HG03575 (cell line): ENCODE results near the gene NADSYN1.
"Not testable (repeated sequence)": the region's sequence is repeated elsewhere in the genome, so short reads cannot be mapped to it uniquely, and the experiment has no call there.

ENCODE experiments used
- ATAC-seq: cut with Tn5 transposase; IDR thresholded peaks from one replicate; pipeline ENCODE4 v1.9.1; 2021; ENCODE audit not compliant: unreplicated experiment, insufficient number of reproducible peaks, low FRiP score; ENCODE audit errors: extremely low read depth

Gene NADSYN1

GRCh38 chr11:71502026-71502425, 49.0 kb downstream of the NADSYN1 start:
- no peak for ATAC-seq

GRCh38 chr11:71502871-71503435, 50.0 kb downstream of the NADSYN1 start:
- ATAC-seq, result no peak

GRCh38 chr11:71504531-71504930, 51.5 kb downstream of the NADSYN1 start:
- no peak for ATAC-seq

- ATAC-seq, result no peak
Observed at GRCh38 chr11:71505001-71505400, 52.0 kb downstream of the NADSYN1 start.

GRCh38 chr11:71505781-71506180, 52.8 kb downstream of the NADSYN1 start:
- ATAC-seq, result no peak

- no peak for ATAC-seq
Observed at GRCh38 chr11:71507102-71507501, 54.1 kb downstream of the NADSYN1 start.

GRCh38 chr11:71518506-71519471, 65.8 kb downstream of the NADSYN1 start:
- no peak for ATAC-seq

GRCh38 chr11:71519546-71519945, 66.5 kb downstream of the NADSYN1 start:
- ATAC-seq, result no peak

GRCh38 chr11:71525188-71525937, 72.4 kb downstream of the NADSYN1 start:
- ATAC-seq, result no peak

GRCh38 chr11:71525938-71526495, 73.0 kb downstream of the NADSYN1 start:
- no peak for ATAC-seq

- ATAC-seq, result not testable (repeated sequence)
Observed at GRCh38 chr11:71526796-71527575, 74.0 kb downstream of the NADSYN1 start, which contains the start of gene KRTAP5-7. TSS of gene KRTAP5-7 (plus strand) at chr11:71527267. CDS start at chr11:71527301, 34 bp downstream.

- no peak for ATAC-seq
Observed at GRCh38 chr11:71527576-71528210, 74.7 kb downstream of the NADSYN1 start.

GRCh38 chr11:71530602-71531001, 77.6 kb downstream of the NADSYN1 start:
- ATAC-seq, result no peak

- ATAC-seq, result no peak
Observed at GRCh38 chr11:71532036-71532610, 79.1 kb downstream of the NADSYN1 start.

GRCh38 chr11:71534711-71535608, 82.0 kb downstream of the NADSYN1 start:
- not testable (repeated sequence) for ATAC-seq

GRCh38 chr11:71535825-71536224, 82.8 kb downstream of the NADSYN1 start:
- no peak for ATAC-seq

GRCh38 chr11:71537537-71537936, 84.5 kb downstream of the NADSYN1 start:
- no peak for ATAC-seq
